ENCODE measurements around the gene TMEM158. TPM values are rescaled to one million over a fixed set of nuclear protein-coding genes. Genes with fewer than 3 reads are reported as not detected.

Gene TMEM158
- 8.3 and 9.2 TPM in 2 replicates for total RNA-seq (2014; rRNA removed; shearing (Covaris generic))

DNA sequence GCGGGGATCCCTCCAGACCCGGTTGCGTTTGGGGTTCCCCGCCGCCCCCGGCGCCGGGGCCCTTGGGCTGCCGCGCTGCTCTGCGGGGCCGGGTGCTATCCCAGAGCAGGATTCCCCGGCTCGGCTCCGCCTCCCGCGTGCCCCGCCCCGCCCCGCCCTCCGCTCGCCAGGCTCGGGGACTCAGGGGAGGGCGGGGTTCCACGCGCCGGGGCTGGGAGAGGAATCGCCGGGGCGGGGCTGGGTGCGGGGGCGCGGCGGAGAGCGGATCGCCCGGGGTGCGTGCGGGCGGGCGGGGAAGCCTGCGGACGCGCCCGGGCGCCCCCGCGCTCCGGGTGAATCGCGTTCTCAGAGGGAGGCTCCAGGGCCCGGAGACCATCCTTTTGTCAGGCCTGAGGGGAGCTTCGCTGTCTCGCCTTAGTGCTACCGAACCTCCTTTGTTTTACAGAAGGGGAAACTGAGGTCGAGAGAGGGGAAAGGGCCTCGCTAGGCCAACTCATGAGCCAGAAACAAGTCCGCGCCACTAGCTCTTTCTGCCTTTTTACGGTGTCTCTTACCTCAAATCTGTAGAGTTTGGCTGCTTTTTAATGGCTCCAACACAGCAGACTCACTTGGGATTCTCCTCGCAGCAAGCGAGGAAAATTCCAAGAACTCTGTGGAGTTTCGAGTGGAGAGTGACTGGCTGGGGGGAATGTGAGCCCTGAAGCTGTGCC is at the start of gene TMEM158:
Gene TMEM158, minus strand, starts transcription at position 82 of the 710 bp plus-strand sequence. CDS start 260 bp downstream, outside the sequence.
- DNase-seq (ENCODE audit: low spot score) = peak; percentile 21

DNA sequence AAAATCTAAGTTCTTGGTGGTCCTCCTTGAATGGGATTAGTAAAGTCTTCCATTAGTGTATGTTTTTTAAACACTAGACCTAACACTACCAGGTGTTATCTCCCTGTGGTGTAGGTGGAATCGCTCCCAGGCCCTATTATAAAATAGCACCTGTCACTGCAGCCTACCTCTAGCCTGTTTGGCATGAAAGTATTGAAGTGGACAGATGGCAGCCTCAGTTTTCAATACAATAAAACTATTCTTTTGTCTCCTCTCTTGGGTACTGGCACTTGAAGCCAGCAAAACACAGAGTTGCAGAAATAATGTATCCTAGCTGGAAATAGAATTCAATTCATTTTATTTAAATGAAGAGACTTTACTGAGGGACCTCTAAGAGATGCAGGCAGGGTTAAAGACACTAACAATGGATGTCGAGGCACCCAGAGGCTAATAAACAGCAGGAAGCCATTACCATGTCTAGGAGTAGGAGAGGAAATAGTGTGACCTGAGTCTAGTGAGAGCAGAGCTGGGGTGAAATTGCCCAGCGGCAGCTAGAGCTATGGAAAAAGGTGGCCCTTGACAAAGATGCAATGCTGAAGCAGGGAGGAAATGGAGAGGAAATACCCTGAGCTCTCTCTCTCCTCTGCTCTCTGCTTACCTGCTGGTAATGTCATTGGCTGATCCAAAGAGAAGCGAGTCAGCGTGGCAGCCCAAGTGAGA is 49.1 kb upstream of the TMEM158 start:
- no peak for DNase-seq (ENCODE audit: low spot score)

DNA sequence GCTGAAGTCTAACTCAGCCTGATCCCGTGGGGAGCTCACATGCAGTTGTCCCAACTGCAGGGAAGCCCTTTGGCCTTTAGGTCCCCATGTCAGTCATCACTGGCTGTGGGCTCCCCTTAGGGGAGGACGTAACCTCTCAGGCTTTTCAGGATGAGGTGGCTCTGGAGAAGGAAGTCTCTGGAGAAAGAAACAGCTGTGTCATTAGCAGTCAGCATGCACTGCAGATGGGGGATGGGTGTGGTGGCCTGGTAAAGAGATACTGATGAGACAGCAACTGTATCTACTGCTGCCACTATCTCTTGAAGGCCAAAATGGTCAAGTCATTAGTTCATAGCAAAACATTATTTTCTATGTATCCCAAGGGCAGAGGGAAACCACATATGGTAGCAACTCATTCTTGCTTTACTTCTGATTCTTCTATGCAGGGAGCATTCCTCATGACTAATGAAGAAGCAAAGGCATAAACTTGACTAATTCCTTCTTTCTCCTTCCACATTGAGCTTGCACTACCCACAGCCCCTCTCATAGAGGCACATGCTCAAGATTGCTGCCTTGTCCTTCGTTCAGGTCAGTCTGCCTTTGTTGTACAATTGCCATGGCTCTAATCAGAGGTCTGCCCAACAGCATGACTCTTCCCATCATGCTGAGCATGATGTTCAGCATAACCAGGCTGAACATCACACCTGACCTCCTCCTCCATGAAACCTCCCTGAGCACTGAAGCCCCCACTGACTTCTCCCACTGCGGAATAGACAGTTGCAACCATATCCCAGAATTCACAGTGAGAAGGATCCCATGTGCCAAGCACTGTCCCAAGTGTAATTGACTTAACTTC is 47.8 kb upstream of the TMEM158 start:
- DNase-seq (ENCODE audit: low spot score) = peak; percentile 3

DNA sequence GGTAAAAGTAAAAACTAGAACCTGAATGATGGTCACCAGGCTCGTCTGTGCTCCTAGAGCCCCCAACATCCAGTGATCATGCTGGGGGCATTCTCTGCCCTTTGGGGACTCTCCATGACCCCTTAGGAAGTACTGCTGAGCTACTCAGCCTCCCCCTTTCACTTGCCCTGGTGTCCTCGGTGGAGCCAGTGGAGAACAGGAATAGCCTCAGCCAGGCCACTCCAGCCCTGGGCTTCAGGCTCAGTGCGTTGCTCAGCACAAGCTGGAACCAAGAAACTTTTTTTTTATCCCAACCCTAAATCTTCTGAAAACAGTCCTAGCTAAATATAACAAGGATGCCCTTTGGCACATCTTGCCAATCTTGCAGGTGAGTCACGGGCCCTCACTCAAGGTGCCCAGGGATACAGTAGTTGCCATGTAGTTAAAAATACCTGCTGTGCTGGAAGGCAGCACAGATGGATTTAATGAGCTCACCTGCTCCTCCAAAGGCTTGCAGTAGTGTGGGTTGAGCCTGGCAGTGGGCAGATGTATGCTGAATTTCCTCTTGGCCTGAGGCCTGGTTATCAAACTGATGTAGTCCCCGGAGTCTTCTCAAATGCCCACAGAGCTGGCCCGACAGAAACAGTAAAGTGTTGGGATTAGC is 46.9 kb upstream of the TMEM158 start:
- no peak for DNase-seq (ENCODE audit: low spot score)

DNA sequence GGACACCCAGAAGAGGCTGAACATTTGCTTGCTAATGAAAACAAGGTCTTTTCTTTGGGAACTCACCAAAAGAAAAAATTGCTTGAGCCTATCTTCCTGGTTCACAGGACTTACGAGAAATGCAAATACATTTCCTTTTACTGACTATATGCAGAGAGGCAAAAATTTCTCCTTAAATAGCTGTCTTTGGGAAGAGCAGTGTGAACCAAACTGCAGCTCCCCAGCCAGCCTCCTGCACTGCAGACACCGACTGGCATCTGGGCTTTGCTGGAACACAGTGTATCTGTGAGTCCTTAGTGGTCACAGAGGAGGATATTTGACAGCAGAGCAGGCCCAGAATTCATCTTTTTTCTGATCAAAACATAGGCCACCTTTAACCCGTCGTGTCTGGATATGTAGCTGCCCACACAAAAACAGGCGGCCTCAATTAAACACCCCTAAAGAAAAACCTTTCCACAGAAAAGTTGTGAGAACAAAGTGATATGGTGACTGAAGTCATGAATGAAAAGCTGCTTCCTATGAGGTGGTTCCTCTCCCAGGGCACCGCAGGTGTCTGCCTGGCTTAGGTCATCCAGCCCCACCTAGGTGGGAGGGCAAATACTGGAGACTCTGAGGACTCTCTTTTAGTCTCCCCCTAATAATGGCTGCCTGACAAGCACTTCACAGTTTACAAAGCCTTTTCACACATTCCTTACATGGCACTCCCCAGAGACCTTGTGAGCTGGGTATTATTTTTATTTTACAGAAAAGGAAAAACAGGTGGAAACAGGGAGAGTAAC is 46.1 kb upstream of the TMEM158 start:
- no peak for DNase-seq (ENCODE audit: low spot score)

DNA sequence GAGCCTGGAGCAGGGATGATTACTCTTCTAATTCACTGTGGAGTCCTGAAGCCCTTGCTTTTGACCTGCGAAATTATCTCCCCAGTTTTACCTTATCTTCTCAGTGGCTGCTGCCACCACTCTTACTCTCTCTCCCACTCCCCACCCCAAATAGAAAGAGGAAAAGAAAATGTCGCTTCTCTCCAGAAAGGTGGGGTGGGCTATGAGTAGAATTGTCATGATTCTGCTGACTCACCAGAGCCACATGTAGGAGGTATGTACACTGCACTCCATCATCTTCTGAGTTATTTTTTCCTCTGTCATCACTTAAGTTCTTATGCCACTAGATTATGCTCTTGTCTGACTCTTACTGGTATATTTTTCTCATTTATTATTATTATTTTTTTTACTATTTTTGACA is 43.9 kb upstream of the TMEM158 start:
- no peak for DNase-seq (ENCODE audit: low spot score)

DNA sequence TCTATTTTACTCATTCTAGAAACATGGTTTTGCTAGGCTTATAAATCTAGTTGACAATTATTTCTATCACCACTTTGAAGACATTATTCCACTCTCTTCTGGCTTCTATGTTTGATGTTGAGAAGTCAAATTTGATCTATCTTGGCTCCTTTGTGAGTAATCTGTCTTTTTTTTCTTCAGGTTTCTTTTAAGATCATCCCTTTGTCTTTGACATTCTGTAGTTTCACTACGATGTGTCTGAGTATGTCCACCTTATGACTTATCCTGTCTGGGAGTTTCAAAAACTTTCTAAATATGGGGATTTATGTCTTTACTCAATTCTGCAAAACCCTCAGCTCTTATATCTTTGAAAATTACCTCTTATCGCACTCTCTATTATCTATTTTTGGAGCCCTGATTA is 41.0 kb upstream of the TMEM158 start:
- DNase-seq (ENCODE audit: low spot score) = no peak

DNA sequence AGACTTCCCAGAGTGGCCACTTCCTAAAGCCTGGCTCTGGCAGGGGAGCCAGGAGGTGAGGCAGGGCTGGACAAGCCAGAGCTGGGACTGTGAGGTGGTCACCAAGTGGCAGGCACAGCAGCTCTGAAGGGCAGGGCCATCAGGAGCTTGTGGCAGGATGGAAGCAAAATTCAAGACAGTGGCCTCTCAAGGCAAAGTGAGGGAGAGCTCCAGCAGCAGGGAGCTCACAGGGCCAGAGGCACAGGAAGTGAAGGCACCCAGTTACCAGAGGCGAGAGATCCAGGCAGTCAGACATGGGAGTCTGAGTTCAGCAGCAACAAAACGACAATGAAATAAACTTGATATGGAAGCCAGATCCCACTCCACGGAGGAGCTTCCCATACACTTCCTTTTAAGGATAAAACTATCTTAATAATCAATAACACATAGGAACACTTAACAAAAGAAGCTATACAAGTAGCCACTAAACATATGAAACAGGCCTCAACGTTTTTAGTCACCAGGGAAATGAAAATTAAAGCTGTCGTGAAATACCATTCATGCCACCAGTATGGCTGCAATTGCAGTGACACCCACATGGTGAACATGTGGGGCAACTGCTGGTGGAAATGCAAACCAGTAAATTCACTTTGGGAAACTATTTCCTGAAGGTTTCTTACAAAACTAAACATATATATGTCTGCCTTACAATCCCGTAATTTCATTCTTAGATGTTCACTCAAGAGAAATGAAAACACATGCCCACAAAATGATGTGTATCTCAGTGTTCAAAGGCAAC is 35.4 kb upstream of the TMEM158 start:
- DNase-seq (ENCODE audit: low spot score) = no peak

DNA sequence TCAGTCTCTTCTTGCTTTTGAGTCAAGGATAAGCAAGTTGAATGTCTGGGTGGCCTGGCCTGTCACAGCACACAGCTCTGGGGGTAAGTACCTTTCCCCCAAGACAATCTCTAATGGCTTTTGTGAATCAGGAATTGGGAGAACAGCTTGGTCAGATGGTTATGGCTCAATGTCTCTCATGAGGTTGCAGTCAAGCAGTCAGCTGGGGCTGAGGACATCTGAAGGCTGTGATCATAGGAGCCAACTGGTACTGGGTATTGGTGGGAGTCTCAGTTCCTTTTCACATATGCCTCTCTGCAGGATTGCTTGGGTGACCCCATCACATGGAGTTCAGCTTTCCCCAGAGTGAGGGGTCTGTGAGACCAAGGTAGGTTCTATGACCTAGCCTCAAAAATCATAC is 33.0 kb upstream of the TMEM158 start:
- no peak for DNase-seq (ENCODE audit: low spot score)

DNA sequence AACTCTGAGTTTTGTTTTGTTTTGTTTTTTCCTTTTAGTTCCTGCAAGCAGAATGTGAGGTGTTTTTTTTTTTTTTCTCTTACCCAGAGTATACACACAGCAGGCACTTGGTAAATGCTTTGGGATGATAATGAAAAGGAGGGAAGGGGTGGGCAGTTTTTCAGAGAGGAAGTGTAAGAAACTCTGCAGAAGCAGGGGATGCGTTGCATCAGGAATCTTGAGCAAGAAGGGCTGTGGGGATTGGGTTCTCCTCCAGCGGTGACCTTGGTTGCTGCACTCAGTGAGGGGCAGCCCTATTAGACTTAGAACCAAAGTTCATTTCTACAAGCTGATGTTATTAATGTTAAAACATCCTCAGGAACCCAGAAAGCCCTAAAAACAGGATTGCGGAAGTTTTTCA is 32.2 kb upstream of the TMEM158 start:
- DNase-seq (ENCODE audit: low spot score) = no peak

DNA sequence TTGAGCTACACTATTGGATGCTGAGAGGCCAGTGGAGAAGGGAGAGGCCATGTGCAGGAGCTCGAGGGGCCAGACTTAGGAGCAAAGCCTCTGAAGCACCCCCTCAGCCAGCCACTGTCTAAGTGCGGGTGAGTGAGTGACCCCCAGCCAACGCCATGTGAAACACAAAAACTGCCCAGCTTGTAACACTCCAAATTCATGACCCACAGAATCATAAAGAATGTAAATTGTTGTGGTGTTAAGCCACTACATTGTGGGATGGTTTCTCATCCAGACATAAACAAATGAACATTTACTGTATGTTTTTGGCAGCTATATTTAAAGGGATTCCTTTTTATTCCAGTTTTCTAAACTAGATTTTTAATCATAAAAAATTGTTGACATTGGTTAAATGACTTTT is 27.2 kb upstream of the TMEM158 start:
- peak; percentile 36 for DNase-seq (ENCODE audit: low spot score)

DNA sequence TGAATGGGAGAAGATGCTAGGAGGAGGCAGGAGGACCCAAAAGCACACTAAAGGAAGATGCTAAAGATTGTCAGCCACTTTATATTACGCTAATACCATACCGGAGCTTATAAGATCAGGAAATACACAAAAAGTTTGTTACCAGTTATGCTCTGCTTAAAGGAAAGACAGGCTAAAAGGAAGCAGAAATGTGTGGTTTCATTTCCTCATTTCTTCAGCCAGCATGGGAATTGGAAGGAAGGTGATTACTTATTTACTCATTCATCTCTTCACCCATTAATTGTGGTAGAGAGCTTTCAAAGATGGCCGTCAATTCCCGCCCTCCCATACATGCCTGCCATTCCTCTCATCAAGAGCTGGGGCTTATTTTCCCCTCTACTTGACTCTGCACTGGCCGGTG is 26.7 kb upstream of the TMEM158 start:
- DNase-seq (ENCODE audit: low spot score) = peak; percentile 9

DNA sequence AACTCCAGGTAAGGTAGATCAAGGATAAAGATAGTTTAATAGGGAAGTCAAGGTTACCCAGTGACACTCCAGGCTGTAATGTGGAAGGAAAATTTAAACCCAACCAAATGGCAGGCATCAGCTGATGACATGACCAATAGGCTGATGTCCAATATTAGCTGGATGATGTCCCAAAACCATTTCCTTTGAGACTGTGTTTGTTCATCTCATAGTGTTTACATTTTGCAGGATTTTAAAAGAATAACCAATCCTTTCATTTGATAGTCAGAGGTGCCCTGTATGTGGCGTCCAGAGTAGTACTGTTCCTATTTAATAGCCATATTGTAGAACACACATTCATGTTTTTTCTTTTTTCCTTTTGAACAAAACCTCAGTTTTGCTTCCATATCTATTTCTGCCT is 23.3 kb upstream of the TMEM158 start:
- DNase-seq (ENCODE audit: low spot score) = no peak

DNA sequence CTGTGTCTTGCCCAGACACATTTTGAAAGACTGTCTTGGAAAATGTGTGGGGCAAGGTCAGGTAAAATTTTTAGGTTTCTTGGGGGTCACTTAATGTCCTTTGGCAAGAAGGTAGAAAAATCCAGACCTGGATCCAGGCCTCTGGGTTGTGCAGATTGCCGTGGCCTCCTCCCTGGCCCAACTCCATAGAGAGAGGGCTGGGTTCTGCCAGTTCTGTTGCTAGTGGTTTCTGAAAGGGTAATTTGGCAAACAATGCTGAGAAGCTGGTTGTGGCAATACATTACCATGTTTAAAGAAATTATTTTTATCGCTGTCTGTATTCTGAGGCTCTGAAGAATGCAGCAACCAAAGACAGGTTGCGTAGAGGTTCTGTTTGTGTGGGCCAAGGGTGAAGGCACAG is 20.2 kb upstream of the TMEM158 start:
- DNase-seq (ENCODE audit: low spot score) = no peak

DNA sequence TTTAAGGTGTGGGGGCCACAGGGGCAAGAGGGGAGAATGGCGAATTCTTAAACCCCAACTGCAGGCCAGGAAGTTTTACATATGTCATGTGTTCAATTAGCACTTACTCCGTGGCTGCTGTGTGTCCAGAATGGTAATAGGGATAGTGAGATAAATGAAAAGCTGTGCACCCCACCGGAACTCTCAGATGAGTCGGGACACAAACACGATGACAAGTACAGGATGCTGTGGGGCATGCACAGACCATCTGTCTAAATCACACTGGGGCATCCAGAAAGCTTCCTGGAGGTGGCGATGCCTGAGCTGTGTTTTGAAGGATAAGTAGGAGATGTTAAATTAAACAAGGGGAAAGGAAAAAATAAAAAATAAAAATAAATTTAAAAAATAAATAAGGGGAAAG is 18.3 kb upstream of the TMEM158 start:
- DNase-seq (ENCODE audit: low spot score) = no peak

DNA sequence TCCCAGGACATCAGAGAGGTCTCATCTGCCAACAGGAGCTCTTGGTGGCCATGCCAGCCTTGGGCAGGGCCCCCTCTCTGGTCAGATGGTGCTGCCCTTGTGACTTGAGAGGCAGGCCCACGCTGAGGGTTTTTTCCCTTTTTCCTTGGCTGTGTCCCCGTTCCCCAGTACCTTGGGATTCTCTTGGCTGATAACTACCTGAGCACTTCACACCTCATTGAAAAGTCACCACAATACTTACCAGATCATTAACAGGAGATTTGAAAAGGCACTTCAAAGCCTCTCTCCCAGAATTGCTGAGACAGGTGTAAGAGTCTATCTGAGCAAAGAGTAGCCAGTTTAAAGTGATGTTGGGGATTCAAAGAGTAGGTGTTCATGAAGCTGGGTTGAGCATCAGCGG is 15.1 kb upstream of the TMEM158 start:
- DNase-seq (ENCODE audit: low spot score) = no peak

DNA sequence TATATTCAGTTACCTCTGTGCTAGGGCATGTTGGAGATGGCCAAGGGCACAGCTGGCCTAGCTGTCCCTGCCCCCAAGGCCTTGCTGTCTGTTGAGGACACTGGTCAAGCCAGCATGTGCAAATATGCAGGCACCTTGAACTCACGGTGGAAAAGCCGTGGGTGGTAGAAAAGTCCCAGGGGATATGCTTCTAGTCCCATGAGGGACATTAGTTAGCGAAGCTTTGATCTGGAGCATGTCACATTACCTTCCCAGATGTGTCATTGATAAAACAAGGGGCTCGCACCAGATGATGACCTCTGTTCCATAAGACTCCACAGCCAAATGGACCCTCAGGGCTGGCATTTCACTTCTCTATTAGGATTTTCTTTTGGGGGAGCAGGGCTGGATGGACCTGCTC is 14.2 kb upstream of the TMEM158 start:
- no peak for DNase-seq (ENCODE audit: low spot score)

DNA sequence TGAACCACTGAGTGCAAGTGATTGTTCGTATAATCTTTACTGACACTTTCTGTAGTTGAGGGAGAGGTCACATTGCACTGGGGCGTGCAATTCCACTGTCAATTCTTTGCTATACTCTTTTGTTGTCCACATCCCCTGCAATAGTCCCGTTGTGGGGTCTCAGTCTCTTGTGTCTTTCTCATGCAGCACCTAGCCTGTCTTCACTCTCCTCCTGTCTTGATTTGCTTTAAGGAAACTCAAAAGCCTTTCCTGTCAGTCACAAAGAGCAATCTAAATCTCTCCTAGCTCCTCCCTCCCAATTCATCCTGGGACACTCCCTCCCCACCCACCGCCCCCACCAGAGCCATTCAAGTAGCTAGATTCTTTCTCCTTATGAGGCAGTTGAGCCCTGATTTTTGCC is 13.2 kb upstream of the TMEM158 start:
- no peak for DNase-seq (ENCODE audit: low spot score)

DNA sequence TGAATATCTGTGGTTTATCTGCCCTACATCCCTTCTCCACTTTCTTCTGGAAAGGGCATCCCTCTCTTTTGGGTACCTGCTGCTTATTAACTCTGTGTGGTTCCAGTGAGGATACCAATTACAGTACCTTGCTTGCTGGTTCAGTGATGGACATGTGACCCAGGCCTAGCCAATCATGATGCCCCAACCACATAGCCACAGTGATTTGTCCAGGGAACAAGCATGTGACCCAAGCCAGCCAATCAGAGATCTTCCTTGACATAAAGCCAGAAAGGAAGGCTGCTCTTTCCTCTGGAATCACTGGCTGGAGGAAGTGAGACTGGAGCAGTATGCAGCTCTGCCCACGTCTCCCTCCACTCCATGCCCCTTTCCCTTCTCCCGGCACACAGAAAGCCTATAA is 10.9 kb upstream of the TMEM158 start:
- no peak for DNase-seq (ENCODE audit: low spot score)

DNA sequence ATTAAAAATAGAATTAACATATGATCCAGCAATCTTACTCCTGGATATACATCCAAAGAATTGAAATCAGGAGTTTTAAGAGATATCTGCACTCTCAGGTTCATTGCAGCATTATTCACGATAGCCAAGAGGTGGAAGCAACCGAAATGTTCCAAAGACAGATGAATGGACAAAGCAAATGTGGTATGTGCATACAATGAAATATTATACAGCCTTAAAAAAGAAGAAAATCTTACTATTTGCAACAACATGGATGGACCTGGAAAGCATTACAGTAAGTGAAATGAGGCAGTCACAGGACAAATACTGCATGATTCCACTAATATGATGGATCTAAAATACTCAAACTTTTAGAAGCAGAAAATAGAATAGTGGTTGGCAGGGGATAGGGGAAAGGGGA is 9.3 kb upstream of the TMEM158 start:
- no peak for DNase-seq (ENCODE audit: low spot score)

DNA sequence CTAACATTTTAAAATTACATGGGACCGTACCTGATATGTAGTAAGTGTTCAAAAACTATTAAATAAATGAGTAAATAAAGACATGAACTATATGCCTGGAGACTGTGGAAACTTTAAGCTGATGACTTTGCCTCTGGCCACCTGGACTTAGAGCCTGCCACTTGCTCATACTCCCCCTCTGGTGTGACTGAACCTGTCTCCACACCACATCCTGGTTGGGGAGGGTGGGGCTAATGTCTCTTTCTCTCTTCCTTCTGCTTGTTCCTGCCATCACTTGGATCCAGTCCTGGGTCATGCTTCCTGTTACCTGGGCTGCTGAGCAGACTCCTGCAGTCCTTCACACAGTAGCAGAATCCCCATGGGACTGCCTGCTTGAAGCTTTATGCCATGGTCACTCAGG is 8.2 kb upstream of the TMEM158 start:
- no peak for DNase-seq (ENCODE audit: low spot score)

All from H4 (cell line).